Measurements from ENCODE around the gene RMP24.

The RMP24 gene

GRCh38 chr18:35935805-35936204, 36.7 kb upstream of the RMP24 start:
- H3K4me3 ChIP-seq = no peak overlapping the region
- TF ChIP-seq CTCF (IDR thresholded peaks at IDR 0.05) = no peak
- H3K27ac ChIP-seq = no peak overlapping the region
- no peak for DNase-seq (ENCODE audit: low spot score)

GRCh38 chr18:35936951-35937350, 35.5 kb upstream of the RMP24 start:
- DNase-seq (ENCODE audit: low spot score) = no peak
- Histone ChIP-seq H3K27ac (no peak overlapping the region), H3K4me3 (no peak overlapping the region)
- no peak for TF ChIP-seq CTCF (IDR thresholded peaks at IDR 0.05)

GRCh38 chr18:35938158-35938557, 34.3 kb upstream of the RMP24 start:
- TF ChIP-seq CTCF (IDR thresholded peaks at IDR 0.05) = no peak
- Histone ChIP-seq H3K27ac (no peak overlapping the region), H3K4me3 (no peak overlapping the region)
- DNase-seq (ENCODE audit: low spot score) = no peak

- TF ChIP-seq CTCF (IDR thresholded peaks at IDR 0.05) = no peak
- no peak overlapping the region for H3K4me3 ChIP-seq
- no peak for DNase-seq (ENCODE audit: low spot score)
- H3K27ac ChIP-seq = no peak overlapping the region
Measured at GRCh38 chr18:35938562-35938961, 33.9 kb upstream of the RMP24 start.

GRCh38 chr18:35939138-35939537, 33.3 kb upstream of the RMP24 start:
- DNase-seq (ENCODE audit: low spot score) = no peak
- Histone ChIP-seq H3K4me3 (no peak overlapping the region), H3K27ac (no peak overlapping the region)
- TF ChIP-seq CTCF (IDR thresholded peaks at IDR 0.05) = no peak

DNA sequence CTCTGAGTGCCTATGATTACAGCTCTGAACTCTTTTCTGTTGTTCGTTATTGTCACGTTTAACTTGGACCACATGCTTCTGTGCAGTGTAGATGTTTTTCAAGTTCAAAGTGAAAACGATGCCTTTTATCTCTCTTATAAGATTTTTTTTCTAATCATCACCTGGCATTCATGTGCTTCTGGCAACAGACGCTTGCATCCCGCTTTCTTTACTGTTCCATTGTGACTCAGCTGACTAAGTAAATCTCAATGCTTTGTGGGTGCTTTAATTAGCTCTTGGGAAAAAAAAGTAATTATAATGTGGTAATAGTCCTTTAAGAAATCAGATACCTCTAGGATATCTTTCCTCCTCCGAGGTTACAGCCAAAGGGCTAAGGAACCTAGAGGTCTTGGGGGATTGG, 31.2 kb upstream of the RMP24 start:
- Histone ChIP-seq H3K4me3 (no peak overlapping the region), H3K27ac (no peak overlapping the region)
- no peak for DNase-seq (ENCODE audit: low spot score)
- no peak for TF ChIP-seq CTCF (IDR thresholded peaks at IDR 0.05)

DNA sequence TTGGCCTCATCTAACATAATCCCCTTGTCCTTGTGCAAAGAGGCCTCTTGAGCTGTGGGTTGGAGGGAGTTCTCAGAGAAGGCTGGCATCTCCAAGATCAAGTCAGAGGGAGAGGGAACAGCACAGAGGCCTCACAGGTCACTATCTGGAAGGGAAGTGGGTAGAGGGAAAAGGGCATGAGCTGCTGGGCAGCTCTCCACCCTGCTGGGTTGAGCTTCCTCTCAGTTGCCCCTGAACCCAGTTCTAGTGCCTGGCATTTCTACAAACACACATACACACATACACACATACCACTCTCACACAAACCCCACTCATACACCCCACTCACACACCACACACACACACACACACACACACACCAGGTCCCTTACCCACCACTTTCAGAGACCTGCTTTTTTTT, 30.3 kb upstream of the RMP24 start:
- DNase-seq (ENCODE audit: low spot score) = no peak
- no peak overlapping the region for H3K27ac ChIP-seq
- no peak for TF ChIP-seq CTCF (IDR thresholded peaks at IDR 0.05)
- H3K4me3 ChIP-seq = no peak overlapping the region

All from coronary artery (tissue), 2 donors.